Measurements from ENCODE around the gene HSPB6. TPM values are rescaled to one million over a fixed set of nuclear protein-coding genes. Genes with fewer than 3 reads are reported as not detected.

Gene HSPB6
- total RNA-seq, 1 experiment from 2014 or later = 0.37 TPM

GRCh38 chr19:35780058-35780457 is 23.2 kb upstream of the HSPB6 start:
- no peak overlapping the region for H2AFZ ChIP-seq (ENCODE audit: low read length)
- Mint-ChIP-seq H3K4me1 (peaks cover 36 to 44% of the 10 kb centered on the region in 2 experiments), H3K27ac (no peak overlapping the region; a peak in 1 of 7 replicates), H3K9me3 (no peaks in the 10 kb centered on the region; a peak in 1 of 5 replicates), H3K27me3 (ENCODE audit: low read depth) (peaks cover 21% of the 10 kb centered on the region), H3K36me3 (ENCODE audit: insufficient read depth in 1 of 3, low read depth in 3 of 3) (peaks cover 0 to 8% (median 2%) of the 10 kb centered on the region in 3 experiments; a peak in 2 of 7 replicates), H3K4me3 (no peak overlapping the region)
- no peaks in the 10 kb centered on the region for H3K9me3 ChIP-seq (ENCODE audit: control insufficient read depth, low read depth, low read length)
- H4K20me1 ChIP-seq (ENCODE audit: control insufficient read depth, insufficient read depth, insufficient read length) = no peaks in the 10 kb centered on the region
- no peak overlapping the region for H3K56ac ChIP-seq (ENCODE audit: insufficient read length, low read depth, low read length)
- peaks cover 5% of the 10 kb centered on the region; the same call in 1 of the 2 replicates for H3K4me1 ChIP-seq (ENCODE audit: insufficient read depth, low read length)
- DNase-seq = no peak
- no peak overlapping the region for H3K9ac ChIP-seq (ENCODE audit: extremely low read depth, insufficient read length, low read length)
- no peak overlapping the region for H2BK120ac ChIP-seq (ENCODE audit: low read depth, low read length, poor library complexity, severe bottlenecking)
- WGBS (ENCODE audit: extremely low coverage, insufficient read length, low lambda C conversion rate) = no CpG with 5 or more reads among the region's 16 CpGs
- no peak overlapping the region for H3K27ac ChIP-seq (ENCODE audit: insufficient read length, low read depth, low read length)
- H3K4me2 ChIP-seq (ENCODE audit: insufficient read depth, insufficient read length, low read length) = no peak overlapping the region
- H3K4ac ChIP-seq (ENCODE audit: low read depth, low read length) = no peak overlapping the region
- no peak overlapping the region for H2BK5ac ChIP-seq (ENCODE audit: insufficient read length, low read length)
- no peak overlapping the region for H3T11ph ChIP-seq (ENCODE audit: low read length)
- no peak for TF ChIP-seq CTCF (conservative IDR thresholded peaks at IDR 0.05)
- H3K79me2 ChIP-seq (ENCODE audit: insufficient read depth, low read length) = no peaks in the 10 kb centered on the region
- no peak overlapping the region for H4K5ac ChIP-seq (ENCODE audit: insufficient read length, low read depth, low read length)
- H2BK15ac ChIP-seq (ENCODE audit: low read depth, low read length) = no peak overlapping the region
- H3K79me1 ChIP-seq (ENCODE audit: insufficient read depth, low read depth, low read length, poor library complexity, severe bottlenecking) = no peaks in the 10 kb centered on the region
- no peak overlapping the region for H3K18ac ChIP-seq (ENCODE audit: insufficient read length, low read depth, low read length)
- H4K8ac ChIP-seq (replicated peaks; ENCODE audit: insufficient read length, low read depth, low read length) = no peak overlapping the region
- peaks cover 9% of the 10 kb centered on the region for H3K23me2 ChIP-seq (ENCODE audit: insufficient read length, low read depth, low read length, poor library complexity, severe bottlenecking)
- H3K23ac ChIP-seq (ENCODE audit: insufficient read length, low read depth, low read length) = no peak overlapping the region
- H2BK12ac ChIP-seq (ENCODE audit: insufficient read length, low read depth, low read length) = no peak overlapping the region
- H2BK20ac ChIP-seq (ENCODE audit: low read depth, low read length, poor library complexity, severe bottlenecking) = no peak overlapping the region
- no peak overlapping the region for H4K91ac ChIP-seq (ENCODE audit: insufficient read length, low read depth, low read length)
- no peak overlapping the region for H2AK5ac ChIP-seq (ENCODE audit: insufficient read length, low read length)
- no peaks in the 10 kb centered on the region for H3K27me3 ChIP-seq (ENCODE audit: insufficient read depth, low read length)
- no peak overlapping the region for H3K14ac ChIP-seq (ENCODE audit: insufficient read depth, low read length)

Measured in H9 (cell line).